Caki2 (cell line): ENCODE measurements around the gene SYNDIG1. TPM values are rescaled to one million over a fixed set of nuclear protein-coding genes. Genes with fewer than 3 reads are reported as not detected.

Experiments
- DNase-seq: peaks from one replicate; pipeline ENCODE4 v3.0.0-alpha.2; 2015; ENCODE audit warnings: low read depth
- in situ Hi-C: cut with HindIII; loops from 2 replicates; pipeline ENCODE4 v1.10.0; 2016; ENCODE audit warnings: low sequenced_read_pairs, low pct_unique_long_range_greater_than_20kb, mixed read lengths
- total RNA-seq: library from RNA; depleted of rRNA; stranded (reverse); fragments of >200 nt; shearing (Covaris generic); gene quantifications from 2 replicates; pipeline ENCODE4 v1.2.3, GENCODE V29; 2014; ENCODE audit warnings: low replicate concordance

The SYNDIG1 gene
- total RNA-seq, 1 experiment from 2014 or later: 0.44 TPM

DNA sequence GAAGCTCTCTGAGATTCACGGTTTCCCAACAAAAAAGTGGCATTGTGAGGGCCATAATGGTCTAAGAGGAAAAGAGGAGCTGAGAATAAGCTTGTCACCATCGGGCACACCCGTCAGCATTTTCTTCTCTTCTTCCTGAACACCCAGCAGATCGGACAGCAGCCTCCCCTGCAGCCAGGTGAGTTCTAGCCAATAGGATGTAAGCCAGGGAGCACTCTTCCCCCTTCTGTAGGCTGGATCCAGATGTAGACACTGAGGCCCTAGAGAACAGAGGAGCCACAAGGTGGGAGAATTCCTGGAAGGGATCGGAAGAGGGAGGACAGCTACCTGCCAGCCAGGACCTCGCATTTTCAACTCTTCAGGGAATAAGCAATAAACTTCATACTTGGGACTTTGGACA is 228.0 kb downstream of the SYNDIG1 start:
- in situ Hi-C loops: no loop called here
- no peak for DNase-seq

DNA sequence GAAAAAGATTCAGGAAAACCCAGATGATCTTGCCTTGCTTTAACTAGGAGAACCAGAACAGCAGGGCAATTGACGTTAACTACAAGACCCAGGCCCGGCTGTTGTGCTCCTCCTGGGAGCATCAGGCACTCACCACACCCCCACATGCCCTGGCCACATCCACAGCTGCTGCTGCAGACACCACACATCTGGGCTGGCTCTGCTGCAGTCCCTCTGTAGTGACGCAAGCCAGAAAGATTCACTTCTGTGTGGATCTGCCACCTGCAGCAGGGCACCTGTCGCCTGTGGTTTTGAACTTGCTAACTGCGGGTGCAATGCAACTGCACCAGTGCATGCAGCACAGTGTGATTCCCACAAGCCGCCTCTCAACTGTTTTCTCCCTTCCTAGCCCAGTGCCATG is 228.8 kb downstream of the SYNDIG1 start:
- DNase-seq: no peak
- in situ Hi-C loops: no loop called here

DNA sequence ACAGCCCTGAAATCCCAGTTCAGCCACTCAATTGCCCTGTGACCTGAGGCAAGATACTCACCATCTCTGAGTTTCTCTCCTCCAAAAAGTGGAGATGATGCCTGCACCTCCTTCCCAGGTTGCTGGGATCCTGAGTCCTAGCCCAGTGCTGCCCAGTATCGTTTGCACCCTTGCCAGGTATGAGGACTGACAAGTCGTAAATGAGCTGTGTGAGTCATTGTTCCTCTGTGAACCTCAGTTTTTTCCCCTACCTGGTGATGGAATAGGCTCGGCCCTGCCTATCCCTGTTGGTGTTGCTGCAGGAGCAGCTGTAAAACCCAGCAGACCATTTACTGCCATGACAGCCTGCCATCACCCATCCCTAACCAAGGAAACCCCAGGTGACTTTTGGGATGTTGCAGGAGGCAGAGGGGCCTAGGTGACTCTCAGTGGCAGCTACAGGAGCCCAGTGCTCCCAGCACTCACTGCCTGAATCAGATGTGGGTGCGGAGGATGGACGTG is 229.3 kb downstream of the SYNDIG1 start:
- DNase-seq: no peak

DNA sequence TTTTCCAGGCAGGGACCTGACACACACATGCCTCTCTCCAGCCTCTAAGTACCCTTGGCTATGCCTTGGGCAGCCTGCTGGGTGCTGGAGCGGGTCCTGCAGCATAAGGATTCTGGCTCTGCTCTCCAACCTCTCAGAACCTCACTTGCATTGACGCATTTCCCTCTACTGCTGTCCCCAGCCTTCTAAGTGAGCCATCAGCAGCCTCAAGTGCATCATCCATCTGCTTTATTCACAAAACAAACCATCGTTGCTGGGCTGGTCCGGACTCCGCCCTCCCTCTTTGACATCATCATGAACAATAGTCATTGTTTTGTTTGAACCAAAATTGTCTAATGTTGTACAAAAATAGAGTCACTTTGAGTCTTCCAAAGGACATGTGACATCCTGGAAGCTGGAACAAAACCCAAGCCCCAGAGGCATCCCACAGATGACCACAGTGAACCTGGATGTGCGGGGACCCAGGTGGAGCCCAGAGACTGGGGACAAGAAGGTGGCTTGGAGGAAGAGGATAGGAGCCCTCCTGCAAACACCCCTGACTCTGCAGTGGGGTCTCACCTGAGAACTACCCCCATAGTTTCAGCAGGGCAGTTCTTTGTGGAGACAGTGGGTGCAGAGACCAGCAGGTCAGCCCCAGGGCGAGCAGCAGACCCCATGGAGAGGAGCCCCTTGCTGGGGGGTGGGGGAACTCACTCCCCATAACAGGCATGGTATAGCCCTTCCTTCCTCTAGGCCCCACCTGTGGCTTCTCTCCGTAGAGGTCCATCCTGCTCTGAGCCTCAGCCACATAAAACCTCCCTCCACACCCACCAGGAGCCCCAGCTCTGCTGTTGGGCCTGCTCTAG is 230.1 kb downstream of the SYNDIG1 start:
- in situ Hi-C loops: no loop called here
- DNase-seq: no peak

More for the DNA sequence above, 229.3 kb downstream of the SYNDIG1 start:
- in situ Hi-C loops: no loop called here

DNA sequence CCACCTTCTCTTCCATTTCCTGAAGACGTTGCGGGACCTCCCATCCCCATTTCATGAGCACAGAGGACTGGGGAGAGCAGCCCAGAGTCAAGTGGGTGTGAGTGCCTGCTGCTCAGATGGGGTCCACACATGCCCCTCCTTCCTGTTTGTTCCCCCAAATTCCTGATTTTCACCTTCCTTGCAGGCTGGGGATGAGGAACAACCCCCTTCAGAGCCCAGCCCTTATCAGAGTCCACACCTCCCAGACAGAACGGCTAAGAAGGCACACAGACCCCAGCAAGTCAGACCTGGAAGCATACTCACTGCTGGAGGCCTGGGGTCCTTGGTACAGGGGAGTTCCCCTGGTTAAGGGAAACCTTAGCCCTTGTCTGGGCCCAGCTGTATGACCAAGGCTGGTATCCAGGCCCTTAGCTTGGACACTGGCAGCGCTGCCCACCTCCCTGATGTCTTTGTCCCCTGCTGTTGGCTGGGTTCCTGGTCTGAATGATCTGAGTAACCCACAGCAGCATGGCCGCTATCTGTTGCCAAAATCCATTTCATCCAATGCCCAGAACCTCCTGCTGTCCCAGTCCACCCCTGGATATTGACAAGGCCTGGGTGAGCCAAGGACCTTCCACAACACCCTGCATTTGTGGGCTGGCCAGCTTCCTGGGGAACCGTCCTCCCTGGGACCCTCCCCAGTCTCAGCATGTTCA is 230.9 kb downstream of the SYNDIG1 start:
- in situ Hi-C loops: no loop called here
- no peak for DNase-seq

DNA sequence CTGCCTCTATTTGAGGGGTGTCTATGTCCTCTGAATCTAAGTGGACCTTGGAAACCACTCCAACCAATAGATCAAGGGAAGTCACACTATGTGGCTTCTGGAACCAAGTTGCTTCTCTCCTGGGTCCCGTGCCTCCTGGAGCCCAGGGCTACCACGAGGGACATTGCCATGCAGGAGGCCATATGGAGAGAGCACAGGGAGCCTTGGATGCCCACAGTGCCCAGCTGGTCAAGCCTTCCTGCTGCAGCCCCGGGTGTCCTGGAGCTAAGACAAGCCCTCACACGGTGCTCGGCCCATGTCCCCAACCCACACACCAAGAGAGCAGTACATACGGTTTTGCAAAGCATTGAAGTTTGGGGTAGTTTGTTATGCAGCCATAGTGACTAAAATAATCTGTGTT is 231.6 kb downstream of the SYNDIG1 start:
- in situ Hi-C loops: no loop called here
- DNase-seq: no peak

DNA sequence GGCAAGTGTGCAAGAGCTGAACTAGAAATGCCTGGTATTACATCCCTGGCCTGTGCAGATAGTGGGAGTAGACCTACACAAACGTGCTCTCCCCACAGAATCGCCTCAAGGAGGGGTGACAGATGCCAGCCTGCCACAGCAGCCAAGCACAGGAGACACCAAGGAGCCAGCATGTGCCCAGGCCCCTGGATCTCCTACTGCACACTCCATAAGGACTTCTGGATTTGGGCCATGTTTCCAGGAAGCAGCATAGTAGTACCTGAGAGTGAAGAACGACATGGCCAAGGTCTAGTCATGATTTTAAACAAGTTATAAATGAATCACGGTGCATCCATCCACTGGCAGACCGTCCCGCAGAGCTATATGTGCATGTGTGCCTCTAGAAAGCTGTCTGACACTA is 232.2 kb downstream of the SYNDIG1 start:
- no peak for DNase-seq
- in situ Hi-C loops: no loop called here

DNA sequence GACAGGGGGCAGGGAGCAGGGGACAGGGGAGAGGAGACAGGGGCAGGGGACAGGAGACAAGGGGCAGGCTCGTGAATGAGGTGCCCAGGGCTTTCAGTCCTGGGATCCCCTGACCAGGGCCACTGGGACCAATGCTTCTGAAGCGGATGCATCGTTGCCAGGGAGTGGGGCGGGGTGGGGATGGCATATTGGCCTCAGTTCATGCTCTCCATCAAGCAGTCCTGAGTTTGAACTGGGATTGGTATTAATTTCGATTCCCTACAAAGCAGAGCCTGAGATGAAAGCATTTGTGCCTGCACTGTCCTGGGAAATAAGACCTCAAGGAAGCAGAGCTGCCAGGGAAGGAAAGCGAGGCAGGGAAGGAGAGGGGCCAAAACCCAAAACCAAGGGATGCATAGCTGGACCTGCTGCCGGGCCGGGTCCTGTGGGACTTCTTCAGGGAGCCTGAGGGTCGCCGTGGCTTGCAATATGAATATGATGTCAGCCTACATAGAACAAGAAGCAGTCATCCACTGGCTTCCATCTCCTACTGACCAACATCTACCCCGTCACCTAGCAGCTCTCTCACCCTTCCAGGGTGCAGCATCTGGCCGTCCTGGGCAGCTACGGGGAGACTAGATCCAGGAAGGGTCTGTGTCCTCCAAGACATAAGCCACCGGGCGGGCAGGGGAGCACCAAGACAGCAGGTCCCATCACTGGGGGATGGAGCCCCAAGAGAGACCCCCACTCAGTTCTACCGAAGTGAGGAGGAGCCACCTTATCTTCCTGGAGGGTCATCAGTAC is 233.3 kb downstream of the SYNDIG1 start:
- in situ Hi-C loops: no loop called here
- no peak for DNase-seq

DNA sequence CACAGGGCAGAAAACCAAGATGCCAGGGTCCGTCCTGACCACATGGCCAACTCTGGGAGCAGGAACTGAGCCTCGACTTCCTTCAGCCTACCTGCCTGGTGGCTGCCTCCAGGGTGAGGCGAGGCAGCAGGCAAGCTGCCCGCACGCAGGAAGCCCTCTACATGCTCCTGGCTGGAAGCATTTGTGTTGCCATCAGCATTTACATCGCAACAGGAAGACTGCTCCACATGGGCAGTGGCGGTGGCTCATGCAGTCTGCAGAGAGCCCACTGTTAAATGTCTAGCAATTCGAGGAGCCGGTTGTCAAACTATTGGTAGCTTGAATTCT is 233.8 kb downstream of the SYNDIG1 start:
- in situ Hi-C loops: no loop called here
- no peak for DNase-seq

DNA sequence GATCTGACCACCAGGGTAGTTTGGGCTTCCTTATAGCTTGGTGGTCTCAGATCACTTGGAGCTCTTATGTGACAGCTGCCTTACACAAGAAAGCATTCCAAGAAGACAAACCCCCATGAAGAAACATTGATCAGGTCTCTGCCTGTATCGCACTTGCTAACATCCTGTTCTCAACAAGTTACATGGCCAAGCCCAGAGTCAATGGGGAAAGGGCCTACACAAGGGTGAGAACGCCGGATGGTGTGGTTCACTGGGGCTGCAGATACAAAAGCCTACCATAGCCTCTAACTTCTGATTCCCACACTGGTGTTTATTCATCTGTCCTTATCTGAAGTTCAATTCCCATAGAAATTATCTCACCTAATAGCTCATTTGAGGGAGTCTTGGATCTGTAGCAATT is 235.5 kb downstream of the SYNDIG1 start:
- in situ Hi-C loops: no loop called here
- no peak for DNase-seq

DNA sequence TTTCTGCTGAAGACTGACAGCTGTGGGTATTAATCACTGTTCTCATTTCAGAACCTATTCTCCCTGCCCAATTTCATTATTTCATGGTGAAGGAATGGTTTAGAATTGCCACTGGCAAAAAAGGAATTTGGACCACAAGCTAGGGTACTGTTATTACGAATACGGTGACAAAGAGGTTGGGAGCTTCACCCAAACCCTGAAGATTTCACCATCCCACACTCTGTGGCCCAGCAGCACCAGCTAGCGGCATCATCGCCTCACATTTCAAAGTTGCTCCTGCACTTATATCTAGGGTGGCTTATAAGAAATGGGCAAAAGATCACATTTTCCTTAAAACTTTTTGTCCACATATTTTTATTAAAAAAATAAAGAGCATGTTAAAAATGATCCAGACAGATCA is 236.1 kb downstream of the SYNDIG1 start:
- in situ Hi-C loops: no loop called here
- DNase-seq: no peak

DNA sequence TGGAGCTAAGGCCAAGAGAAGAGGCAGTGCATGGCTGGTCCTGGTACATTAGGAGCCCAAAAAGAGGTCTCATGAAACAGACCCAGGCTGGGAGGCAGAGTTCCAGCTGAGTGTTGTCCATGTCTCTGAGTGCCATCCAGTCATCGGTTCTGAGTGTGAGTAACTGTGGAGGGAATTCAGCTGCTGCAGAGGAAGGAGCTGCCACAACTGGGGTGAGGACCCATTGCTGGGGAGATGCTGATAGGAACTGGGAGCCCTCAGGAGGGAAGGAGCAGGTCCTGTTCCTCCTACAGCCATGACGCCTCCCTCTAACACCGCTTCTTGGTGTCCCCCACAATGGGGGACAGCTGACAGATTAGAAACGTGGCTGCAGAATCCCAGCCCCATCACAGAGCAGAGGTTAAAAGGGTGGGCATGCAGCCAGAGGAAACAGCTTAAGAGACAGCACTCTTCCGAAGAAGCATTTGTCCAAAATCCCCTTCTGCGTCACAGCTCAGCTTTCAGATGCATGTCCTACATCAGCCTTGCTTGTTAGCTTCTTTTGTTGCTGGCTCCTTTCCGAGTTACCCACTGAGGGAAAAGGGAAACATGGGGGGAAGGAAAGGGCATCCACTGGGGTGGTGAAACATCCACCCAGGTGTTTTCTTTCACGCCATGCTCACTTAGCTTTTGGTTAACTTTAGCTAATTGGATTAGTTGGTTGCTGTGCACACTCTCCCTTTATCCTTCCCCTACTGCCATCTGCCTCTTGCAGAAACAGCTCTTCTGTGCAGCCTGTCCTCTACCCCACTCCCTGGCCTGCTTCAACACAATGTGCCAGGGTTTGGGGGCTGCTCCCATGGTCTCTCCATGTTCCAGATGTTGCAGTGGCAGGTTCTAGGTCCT is 239.2 kb downstream of the SYNDIG1 start:
- no peak for DNase-seq

More for the DNA sequence above, 239.2 kb downstream of the SYNDIG1 start:
- in situ Hi-C loops: no loop called here
